Osteoblast (primary cell): Measurements from ENCODE around the gene PLSCR1. TPM values are rescaled to one million over a fixed set of nuclear protein-coding genes. Genes with fewer than 3 reads are reported as not detected.

ENCODE experiments used
- DNase-seq: peaks from one replicate; pipeline ENCODE4 v3.0.0; 2011; ENCODE audit warnings: low spot score, mixed read lengths; ENCODE audit not compliant: insufficient read length; ENCODE audit errors: missing footprints
- H2AFZ ChIP-seq: 2 replicates; pipeline ENCODE4 v1.6.0; 2011; ENCODE audit warnings: mild to moderate bottlenecking, low read length
- H3K27ac ChIP-seq: 2 replicates; pipeline ENCODE4 v1.5.1; 2011; ENCODE audit warnings: mild to moderate bottlenecking, low read depth, low read length, moderate library complexity
- H3K27me3 ChIP-seq: 2 replicates; pipeline ENCODE4 v1.6.0; 2012; ENCODE audit warnings: mild to moderate bottlenecking, control low read depth, inconsistent platforms, low read length, moderate library complexity; ENCODE audit not compliant: insufficient read depth
- H3K36me3 ChIP-seq: 2 replicates; pipeline ENCODE4 v1.5.1; 2011; ENCODE audit warnings: mild to moderate bottlenecking, low read length, control low read depth, moderate library complexity; ENCODE audit not compliant: insufficient read depth
- H3K4me1 ChIP-seq: 2 replicates; pipeline ENCODE4 v1.5.1; 2011; ENCODE audit warnings: mild to moderate bottlenecking, low read length, control low read depth, moderate library complexity; ENCODE audit not compliant: insufficient read depth
- H3K4me2 ChIP-seq: 2 replicates; pipeline ENCODE4 v1.6.0; 2011; ENCODE audit warnings: mild to moderate bottlenecking, low read length; ENCODE audit not compliant: insufficient read depth
- H3K4me3 ChIP-seq: fragments of 200-600 bp; sonication (generic); 3 replicates; pipeline ENCODE4 v1.5.1; 2012; ENCODE audit warnings: mild to moderate bottlenecking, low read length, inconsistent platforms; ENCODE audit not compliant: insufficient read depth
- H3K79me2 ChIP-seq: 2 replicates; pipeline ENCODE4 v1.6.0; 2012; ENCODE audit warnings: mild to moderate bottlenecking, low read length, control low read depth, inconsistent platforms; ENCODE audit not compliant: insufficient read depth
- H3K9me3 ChIP-seq: 2 replicates; pipeline ENCODE4 v1.5.1; 2011; ENCODE audit warnings: low read depth, low read length, control low read depth
- H4K20me1 ChIP-seq: 2 replicates; pipeline ENCODE4 v1.6.0; 2012; ENCODE audit warnings: mild to moderate bottlenecking, low read length, control low read depth; ENCODE audit not compliant: insufficient read depth
- total RNA-seq: library from RNA; depleted of rRNA; stranded (reverse); fragments of >200 nt; gene quantifications from 2 replicates; pipeline ENCODE4 v1.2.3, GENCODE V29; 2012
- TF ChIP-seq, protein P1 (sequence below): IDR thresholded peaks from 2 replicates; pipeline ENCODE4 v1.5.1; 2011; ENCODE audit warnings: mild to moderate bottlenecking, low read depth, low read length, moderate library complexity; ENCODE audit errors: extremely low read depth

The PLSCR1 gene
- total RNA-seq, 1 donor = 35.1 TPM

DNA sequence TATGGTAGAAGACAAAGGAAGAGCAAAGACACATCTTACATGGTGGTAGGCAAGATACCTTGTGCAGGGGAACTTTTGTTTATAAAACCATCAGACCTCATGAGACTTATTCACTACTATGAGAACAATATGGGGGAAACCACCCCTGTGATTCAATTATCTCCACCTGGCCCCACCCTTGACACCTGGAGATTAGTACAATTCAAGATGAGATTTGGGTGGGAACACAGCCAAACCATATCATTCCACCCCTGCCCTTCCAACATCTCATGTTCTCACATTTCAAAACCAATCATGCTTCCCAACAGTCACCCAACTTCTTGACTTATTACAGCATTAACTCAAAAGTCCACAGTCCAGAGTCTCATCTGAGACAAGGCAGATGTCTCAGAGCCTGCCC, 21.7 kb upstream of the PLSCR1 start:
- H3K79me2 ChIP-seq = no peaks in the 10 kb centered on the region
- no peak for DNase-seq
- no peak overlapping the region for H2AFZ ChIP-seq
- no peak overlapping the region for H3K4me3 ChIP-seq
- peaks cover 3% of the 10 kb centered on the region for H3K4me1 ChIP-seq
- TF ChIP-seq, protein P1, sequence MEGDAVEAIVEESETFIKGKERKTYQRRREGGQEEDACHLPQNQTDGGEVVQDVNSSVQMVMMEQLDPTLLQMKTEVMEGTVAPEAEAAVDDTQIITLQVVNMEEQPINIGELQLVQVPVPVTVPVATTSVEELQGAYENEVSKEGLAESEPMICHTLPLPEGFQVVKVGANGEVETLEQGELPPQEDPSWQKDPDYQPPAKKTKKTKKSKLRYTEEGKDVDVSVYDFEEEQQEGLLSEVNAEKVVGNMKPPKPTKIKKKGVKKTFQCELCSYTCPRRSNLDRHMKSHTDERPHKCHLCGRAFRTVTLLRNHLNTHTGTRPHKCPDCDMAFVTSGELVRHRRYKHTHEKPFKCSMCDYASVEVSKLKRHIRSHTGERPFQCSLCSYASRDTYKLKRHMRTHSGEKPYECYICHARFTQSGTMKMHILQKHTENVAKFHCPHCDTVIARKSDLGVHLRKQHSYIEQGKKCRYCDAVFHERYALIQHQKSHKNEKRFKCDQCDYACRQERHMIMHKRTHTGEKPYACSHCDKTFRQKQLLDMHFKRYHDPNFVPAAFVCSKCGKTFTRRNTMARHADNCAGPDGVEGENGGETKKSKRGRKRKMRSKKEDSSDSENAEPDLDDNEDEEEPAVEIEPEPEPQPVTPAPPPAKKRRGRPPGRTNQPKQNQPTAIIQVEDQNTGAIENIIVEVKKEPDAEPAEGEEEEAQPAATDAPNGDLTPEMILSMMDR = no peak
- H4K20me1 ChIP-seq = no peaks in the 10 kb centered on the region
- H3K36me3 ChIP-seq = no peaks in the 10 kb centered on the region
- H3K27ac ChIP-seq = no peak overlapping the region
- H3K9me3 ChIP-seq = no peaks in the 10 kb centered on the region
- no peaks in the 10 kb centered on the region for H3K27me3 ChIP-seq
- H3K4me2 ChIP-seq = no peak overlapping the region

- no peak for DNase-seq
- Histone ChIP-seq H2AFZ (no peak overlapping the region), H3K9me3 (no peaks in the 10 kb centered on the region), H3K4me1 (no peaks in the 10 kb centered on the region), H3K4me3 (no peak overlapping the region), H3K4me2 (no peak overlapping the region), H3K36me3 (no peaks in the 10 kb centered on the region), H3K27me3 (no peaks in the 10 kb centered on the region), H4K20me1 (no peaks in the 10 kb centered on the region), H3K79me2 (no peaks in the 10 kb centered on the region), H3K27ac (no peak overlapping the region)
- TF ChIP-seq, protein P1 = no peak
These were observed 17.5 kb upstream of the PLSCR1 start for GRCh38 chr3:146561879-146562278.

DNA sequence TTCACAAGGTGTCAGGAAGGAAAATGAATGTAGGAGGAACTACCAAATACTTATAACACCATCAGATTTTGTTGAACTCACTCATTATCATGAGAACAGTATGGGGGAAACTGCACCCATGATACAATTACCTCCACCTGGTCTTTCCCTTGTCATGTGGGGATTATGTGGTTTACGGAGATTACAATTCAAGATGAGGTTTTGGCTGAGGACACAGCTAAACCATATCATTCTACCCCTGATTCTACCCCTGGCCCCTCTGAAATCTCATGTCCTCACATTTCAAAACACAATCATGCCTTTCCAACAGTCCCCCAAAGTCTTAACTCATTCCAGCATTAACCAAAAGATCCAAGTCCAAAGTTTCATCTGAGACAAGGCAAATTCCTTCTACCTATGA, 17.1 kb upstream of the PLSCR1 start:
- Histone ChIP-seq H3K4me3 (no peak overlapping the region), H4K20me1 (no peaks in the 10 kb centered on the region), H3K27me3 (no peaks in the 10 kb centered on the region), H3K79me2 (no peaks in the 10 kb centered on the region), H2AFZ (no peak overlapping the region), H3K9me3 (no peaks in the 10 kb centered on the region), H3K36me3 (no peaks in the 10 kb centered on the region), H3K4me1 (no peaks in the 10 kb centered on the region), H3K4me2 (no peak overlapping the region), H3K27ac (no peak overlapping the region)
- DNase-seq = no peak
- TF ChIP-seq, protein P1 = no peak

DNA sequence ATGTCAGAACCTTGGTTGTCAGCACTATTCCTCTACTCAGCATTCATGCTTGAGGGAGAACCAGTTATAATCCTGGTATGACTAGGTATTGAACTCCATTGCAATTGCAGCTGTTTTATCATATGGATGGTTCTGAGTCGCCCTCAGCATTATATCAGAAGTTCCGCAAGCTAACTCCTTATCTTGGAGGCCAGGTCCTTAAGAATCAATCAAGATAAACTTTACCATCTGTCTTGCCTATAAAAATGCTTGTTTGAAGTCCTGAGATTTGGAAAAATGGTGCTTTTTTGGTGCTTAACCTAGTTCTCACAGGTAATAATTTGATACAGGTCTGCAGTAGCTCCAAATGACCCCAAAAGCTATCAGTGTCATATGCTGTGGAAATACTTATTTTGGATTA, 16.3 kb upstream of the PLSCR1 start:
- no peak overlapping the region for H3K4me3 ChIP-seq
- no peaks in the 10 kb centered on the region for H3K4me1 ChIP-seq
- H3K27ac ChIP-seq = no peak overlapping the region
- TF ChIP-seq, protein P1 = no peak
- no peaks in the 10 kb centered on the region for H4K20me1 ChIP-seq
- no peaks in the 10 kb centered on the region for H3K27me3 ChIP-seq
- no peak overlapping the region for H2AFZ ChIP-seq
- H3K79me2 ChIP-seq = no peaks in the 10 kb centered on the region
- no peaks in the 10 kb centered on the region for H3K9me3 ChIP-seq
- no peaks in the 10 kb centered on the region for H3K36me3 ChIP-seq
- DNase-seq = no peak
- no peak overlapping the region for H3K4me2 ChIP-seq
